AG09309 (cell line): ENCODE data around the gene ELP4.

Experiments
- DNase-seq: peaks from one replicate; pipeline ENCODE4 v3.0.0-alpha.2; 2010; ENCODE audit warnings: low read depth
- H3K4me3 ChIP-seq: 2 replicates; pipeline ENCODE4 v1.5.1; 2011; ENCODE audit warnings: mild to moderate bottlenecking, low read depth, low read length, moderate library complexity; ENCODE audit not compliant: control insufficient read depth
- TF ChIP-seq, protein P1 (sequence below): IDR thresholded peaks from 2 replicates; pipeline ENCODE4 v1.5.1; 2011; ENCODE audit warnings: mild to moderate bottlenecking, low read depth, low read length, inconsistent platforms; ENCODE audit not compliant: insufficient read depth, control insufficient read depth; ENCODE audit errors: missing control alignments

ELP4 gene

GRCh38 chr11:31610544-31610943 is 101.0 kb downstream of the ELP4 start:
- no peak for DNase-seq
- TF ChIP-seq, protein P1, sequence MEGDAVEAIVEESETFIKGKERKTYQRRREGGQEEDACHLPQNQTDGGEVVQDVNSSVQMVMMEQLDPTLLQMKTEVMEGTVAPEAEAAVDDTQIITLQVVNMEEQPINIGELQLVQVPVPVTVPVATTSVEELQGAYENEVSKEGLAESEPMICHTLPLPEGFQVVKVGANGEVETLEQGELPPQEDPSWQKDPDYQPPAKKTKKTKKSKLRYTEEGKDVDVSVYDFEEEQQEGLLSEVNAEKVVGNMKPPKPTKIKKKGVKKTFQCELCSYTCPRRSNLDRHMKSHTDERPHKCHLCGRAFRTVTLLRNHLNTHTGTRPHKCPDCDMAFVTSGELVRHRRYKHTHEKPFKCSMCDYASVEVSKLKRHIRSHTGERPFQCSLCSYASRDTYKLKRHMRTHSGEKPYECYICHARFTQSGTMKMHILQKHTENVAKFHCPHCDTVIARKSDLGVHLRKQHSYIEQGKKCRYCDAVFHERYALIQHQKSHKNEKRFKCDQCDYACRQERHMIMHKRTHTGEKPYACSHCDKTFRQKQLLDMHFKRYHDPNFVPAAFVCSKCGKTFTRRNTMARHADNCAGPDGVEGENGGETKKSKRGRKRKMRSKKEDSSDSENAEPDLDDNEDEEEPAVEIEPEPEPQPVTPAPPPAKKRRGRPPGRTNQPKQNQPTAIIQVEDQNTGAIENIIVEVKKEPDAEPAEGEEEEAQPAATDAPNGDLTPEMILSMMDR = no peak
- no peak overlapping the region for H3K4me3 ChIP-seq

- DNase-seq = no peak
- TF ChIP-seq, protein P1 = no peak
- H3K4me3 ChIP-seq = no peak overlapping the region
Measured at GRCh38 chr11:31617246-31617645, 107.7 kb downstream of the ELP4 start.

- TF ChIP-seq, protein P1 = no peak
- H3K4me3 ChIP-seq = no peak overlapping the region
- no peak for DNase-seq
Measured at GRCh38 chr11:31619980-31620379, 110.4 kb downstream of the ELP4 start.

GRCh38 chr11:31620434-31620833 is 110.9 kb downstream of the ELP4 start:
- H3K4me3 ChIP-seq = no peak overlapping the region
- TF ChIP-seq, protein P1 = no peak
- DNase-seq = no peak

- DNase-seq = no peak
- TF ChIP-seq, protein P1 = no peak
- no peak overlapping the region for H3K4me3 ChIP-seq
Measured at GRCh38 chr11:31625868-31626267, 116.3 kb downstream of the ELP4 start.

DNA sequence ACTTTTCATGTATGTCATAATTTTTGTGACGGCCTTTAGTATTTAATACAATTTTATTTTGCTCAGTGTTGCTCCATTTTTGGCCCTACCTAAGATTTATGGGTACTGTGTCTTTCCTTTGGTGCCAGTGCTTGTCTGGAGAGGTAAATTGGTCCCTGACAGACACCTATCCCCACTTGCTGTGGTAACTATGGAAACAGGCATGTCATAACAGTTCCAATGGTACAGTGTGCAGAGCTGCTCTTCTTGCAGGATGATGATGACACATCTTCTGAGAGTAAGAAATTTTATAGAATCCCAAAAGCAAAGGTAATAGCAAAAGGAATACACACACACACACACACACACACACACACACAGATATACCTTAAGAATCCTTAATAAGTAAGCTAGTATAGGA is 118.5 kb downstream of the ELP4 start:
- H3K4me3 ChIP-seq = no peak overlapping the region
- TF ChIP-seq, protein P1 = no peak
- no peak for DNase-seq

DNA sequence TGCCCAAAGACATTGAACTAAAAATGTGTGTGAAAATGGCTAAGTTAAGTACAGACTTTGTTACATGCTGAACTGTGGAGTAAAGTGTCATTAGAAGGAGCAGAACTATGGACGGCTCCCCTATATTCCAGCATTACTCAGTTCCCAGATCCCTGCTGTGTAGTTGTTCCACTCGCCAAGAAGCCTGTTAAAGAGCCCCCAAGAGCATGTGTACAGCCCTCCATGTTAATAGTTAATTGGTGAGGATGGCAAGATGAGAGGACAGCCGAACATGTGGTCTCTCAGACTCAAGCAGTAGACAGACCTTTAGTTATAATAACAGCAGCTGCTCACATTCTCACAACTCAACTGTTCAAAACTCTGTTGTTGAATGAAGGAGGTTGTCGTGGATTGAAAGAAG is 127.4 kb downstream of the ELP4 start:
- no peak for DNase-seq
- TF ChIP-seq, protein P1 = no peak
- no peak overlapping the region for H3K4me3 ChIP-seq
